Middle frontal gyrus (tissue), 1 donor: Measurements from ENCODE around the gene ZXDC.

Experiments
- DNase-seq: peaks from one replicate; pipeline ENCODE4 v3.0.0-alpha.2; 2015; ENCODE audit warnings: low spot score; ENCODE audit errors: extremely low spot score

ZXDC gene

GRCh38 chr3:126473292-126474168, 2.2 kb downstream of the ZXDC start:
- no peak for DNase-seq

DNA sequence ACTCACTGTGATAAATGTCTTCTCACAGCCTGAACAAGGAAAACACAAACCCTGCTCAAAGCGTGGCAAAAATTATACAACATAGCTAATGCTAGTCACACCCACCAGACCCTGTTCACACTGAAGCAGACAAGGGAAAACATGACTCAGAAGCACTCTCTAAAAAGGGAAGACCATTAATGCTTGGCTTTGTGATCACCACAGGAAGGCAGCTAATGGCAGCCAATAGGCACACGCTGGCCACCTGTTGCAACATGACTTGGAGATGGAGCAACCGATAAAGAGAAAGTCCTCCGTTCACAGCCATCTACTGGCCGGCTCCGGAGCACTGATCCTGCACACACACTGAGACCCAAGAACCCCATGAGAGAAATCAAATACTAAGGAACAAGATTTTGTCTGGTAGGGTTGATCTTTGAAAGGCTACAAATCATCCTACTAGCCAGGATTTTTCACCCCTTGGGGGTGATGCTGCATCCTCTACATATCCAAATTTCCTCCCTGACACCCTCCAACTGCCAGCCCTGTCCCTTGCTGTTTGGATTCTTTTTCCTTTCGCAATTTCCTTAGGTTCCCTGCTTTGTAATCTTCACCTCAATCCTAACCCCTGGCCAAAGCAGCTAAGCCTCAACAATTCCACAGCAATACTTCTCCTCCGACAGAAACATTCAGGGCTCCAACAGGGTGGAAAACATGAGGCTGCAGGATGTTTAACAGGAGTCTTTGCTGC, 3.2 kb downstream of the ZXDC start:
- no peak for DNase-seq

DNA sequence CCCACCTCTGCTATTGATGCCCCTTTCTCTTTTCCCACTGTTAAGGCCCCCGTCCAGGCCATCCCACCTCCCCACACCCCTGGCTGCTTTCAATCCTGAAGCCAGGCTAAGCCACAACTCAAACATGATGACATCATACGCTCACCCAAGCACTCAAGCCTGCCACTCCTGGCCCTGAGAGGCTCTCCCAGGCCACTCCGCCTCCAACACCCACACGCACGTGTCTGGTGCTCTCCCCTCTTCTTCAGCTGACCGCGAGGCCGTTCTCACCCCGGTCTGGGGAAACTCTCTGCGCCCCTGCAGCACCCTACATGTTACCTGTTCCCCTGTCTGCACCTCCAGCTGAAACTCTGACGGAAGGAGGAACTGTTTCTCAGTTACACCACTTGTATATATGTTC, 6.2 kb downstream of the ZXDC start:
- no peak for DNase-seq

GRCh38 chr3:126468028-126468891, 7.4 kb downstream of the ZXDC start:
- no peak for DNase-seq

DNA sequence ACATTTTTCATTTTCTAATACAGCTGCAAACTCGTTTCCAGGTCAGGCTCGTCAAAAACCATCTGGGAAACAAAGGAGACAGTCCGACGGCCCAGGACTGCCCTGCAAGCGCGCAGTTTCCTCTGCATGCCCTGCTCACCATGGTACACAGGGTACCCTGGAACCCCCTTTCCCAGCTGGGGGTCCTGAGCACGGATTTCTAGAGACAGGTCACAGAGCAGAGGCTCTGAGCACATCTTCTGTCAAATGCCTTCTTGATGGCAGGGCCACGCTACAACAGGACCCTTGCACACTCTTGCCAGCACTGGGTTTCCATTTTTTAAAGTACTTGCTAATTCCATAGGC, 8.1 kb downstream of the ZXDC start:
- DNase-seq, result no peak

- DNase-seq, result no peak
Measured at GRCh38 chr3:126466886-126467610, 8.6 kb downstream of the ZXDC start.

DNA sequence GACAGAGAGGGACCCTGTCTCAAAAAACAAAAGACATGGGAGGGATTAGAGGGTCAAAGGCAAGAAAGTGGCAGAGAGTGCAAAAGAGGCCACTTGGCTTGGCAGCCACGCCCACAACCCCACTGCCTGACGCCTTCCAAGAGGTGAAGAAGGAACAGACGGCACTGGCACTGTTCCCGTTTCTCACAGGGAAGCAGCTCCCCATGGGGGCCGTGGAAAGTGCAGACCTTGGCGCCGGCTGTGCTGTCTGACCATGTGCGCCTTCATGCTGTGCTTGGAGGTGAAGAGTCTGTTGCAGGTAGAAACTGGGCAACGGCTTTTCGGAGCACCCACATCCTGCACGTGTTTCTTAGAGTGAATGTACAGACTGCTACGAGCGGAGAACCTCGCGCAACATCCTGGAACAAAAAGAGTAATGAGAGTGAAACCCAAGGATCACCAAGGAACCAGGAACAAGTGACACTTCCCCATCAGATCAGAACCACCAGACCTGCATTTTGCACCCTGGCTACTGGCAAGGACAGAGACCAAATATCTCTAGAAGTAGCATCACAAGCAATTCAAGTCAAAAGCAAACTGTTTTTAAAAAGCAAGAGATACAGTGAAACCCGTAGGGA, 9.7 kb downstream of the ZXDC start:
- DNase-seq, result no peak

- DNase-seq, result no peak
Measured at GRCh38 chr3:126464997-126465396, 10.7 kb downstream of the ZXDC start.

- DNase-seq, result no peak
Measured at GRCh38 chr3:126464494-126464893, 11.2 kb downstream of the ZXDC start.

- DNase-seq, result no peak
Measured at GRCh38 chr3:126464093-126464492, 11.6 kb downstream of the ZXDC start.

GRCh38 chr3:126463521-126463920, 12.2 kb downstream of the ZXDC start:
- DNase-seq, result no peak

- no peak for DNase-seq
Measured at GRCh38 chr3:126461450-126462070, 14.1 kb downstream of the ZXDC start.

DNA sequence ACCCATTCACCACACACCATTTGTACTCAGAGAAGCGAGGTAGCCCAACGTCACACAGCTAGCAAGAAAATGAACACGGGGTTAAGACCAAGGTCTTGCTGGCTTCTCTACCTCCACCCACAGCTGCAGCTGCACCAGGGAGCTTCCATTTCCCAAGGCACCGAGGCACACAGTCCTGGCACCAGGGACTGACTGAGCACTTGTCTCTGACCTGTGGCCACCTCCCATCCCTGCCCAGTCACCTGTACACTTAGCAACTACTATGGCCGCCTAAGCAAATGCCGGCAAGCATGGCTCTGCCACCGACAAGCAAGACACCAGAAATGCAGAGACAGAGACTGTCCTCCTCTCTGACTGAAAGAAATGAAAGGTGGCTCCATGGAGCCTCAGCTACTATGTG, 15.3 kb downstream of the ZXDC start:
- no peak for DNase-seq

DNA sequence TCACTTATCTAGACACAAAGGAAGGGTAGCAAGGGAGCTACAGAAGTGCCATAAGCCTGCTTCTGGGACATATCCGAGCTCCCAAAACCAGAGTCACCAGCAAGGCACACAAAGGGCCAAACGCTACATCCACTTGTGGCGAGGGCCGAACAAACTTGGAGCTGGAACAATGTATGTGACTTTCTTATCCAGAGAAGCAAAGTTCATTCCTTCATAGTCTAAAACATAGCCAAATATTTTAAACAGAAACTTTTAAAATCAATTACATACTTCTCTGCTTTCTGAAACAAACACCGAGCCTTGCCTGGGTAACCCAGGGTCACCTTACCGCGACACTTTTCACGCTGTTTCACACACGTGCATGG, 15.9 kb downstream of the ZXDC start:
- no peak for DNase-seq

GRCh38 chr3:126459111-126459762, 16.5 kb downstream of the ZXDC start:
- no peak for DNase-seq

- DNase-seq, result no peak
Measured at GRCh38 chr3:126456766-126457388, 18.8 kb downstream of the ZXDC start.

DNA sequence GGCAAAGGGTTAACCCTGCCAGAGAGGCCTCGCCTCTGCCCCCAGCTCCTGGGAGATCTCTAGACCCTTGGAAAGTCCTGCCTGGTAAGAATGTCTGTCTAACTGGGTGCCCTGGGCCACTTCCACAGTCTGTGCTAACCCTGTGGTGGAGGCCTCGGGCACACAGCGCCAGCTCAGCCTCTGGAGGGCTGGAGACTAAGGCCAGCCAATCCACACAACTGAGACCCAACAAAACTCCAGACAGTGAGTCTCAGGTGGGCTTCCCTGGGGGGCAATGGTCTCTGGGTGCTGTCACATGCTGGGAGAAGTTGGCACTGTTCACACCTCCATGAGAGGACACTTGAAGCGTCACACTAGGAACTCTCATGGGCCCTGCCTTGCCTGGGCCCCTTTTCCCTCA, 19.5 kb downstream of the ZXDC start:
- no peak for DNase-seq

DNA sequence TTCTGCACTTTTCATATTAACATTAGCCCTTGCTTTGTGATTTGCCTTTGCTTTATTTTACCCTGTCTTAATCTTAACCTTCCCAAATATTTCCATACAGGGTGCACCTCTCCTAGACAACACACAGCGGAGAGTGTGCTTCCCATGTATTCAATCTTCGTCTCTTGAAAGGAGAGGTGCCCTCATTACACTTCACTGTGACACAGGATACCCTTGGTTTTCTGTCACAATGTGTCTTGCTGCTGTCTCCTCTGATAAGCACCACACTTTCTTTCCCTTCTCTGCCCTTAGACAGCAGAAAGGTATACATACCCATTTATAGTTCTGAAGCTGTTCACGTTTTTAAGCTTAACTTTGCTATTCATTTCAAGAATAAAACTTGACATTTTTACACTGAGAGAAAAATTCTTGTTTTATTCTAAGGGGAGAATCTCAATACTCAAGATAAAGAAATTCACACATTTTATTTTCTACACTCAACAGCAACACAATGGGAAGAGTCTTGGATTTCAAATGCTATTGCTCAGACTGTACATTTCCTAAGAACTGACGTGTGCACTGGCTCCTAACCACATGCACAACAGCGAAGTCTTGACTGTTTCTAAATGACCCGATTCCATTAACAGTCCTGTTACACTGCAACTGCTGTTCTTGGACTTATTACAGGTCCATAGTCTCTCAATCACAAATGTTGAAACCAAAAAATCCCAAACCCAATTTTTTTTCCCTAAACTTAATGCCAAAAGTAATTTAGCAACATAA, 21.1 kb downstream of the ZXDC start:
- no peak for DNase-seq

- no peak for DNase-seq
Measured at GRCh38 chr3:126454025-126454424, 21.7 kb downstream of the ZXDC start.
